Activated CD8-positive, alpha-beta T cell treated with anti-CD3 and anti-CD28 coated beads for 36 hours (primary cell): ENCODE results near the gene SUGT1. TPM values are rescaled to one million over a fixed set of nuclear protein-coding genes. Genes with fewer than 3 reads are reported as not detected.
"Not testable (repeated sequence)": the region's sequence is repeated elsewhere in the genome, so short reads cannot be mapped to it uniquely, and the experiment has no call there.

Source experiments
- ATAC-seq: fragments of 200-7000 bp; cut with Tn5 transposase; one replicate; pipeline ENCODE4 v1.10.0; 2021; ENCODE audit warnings: mild to moderate bottlenecking, moderate library complexity
- CTCF ChIA-PET: fragments of 350-600 bp; sonication (Branson Sonifier 250); formaldehyde crosslinking; loops from one replicate; lab custom pipeline; 2021; ENCODE audit warnings: antibody characterized with exemption; lab: Charles Lee
- POLR2A ChIA-PET: fragments of 350-600 bp; sonication (Branson Sonifier 250); formaldehyde crosslinking; loops from one replicate; lab custom pipeline; 2021; ENCODE audit warnings: antibody characterized with exemption; lab: Charles Lee
- DNase-seq: peaks from one replicate; pipeline ENCODE4 v3.0.0-alpha.2; 2020
- H3K27ac Mint-ChIP-seq: one replicate; pipeline ENCODE4 v1.8.0; 2021; ENCODE audit warnings: mild to moderate bottlenecking, mixed read lengths
- H3K27me3 Mint-ChIP-seq: one replicate; pipeline ENCODE4 v1.8.0; 2021; ENCODE audit warnings: mixed read lengths
- H3K36me3 Mint-ChIP-seq: one replicate; pipeline ENCODE4 v1.8.0; 2021; ENCODE audit warnings: low read depth, mixed read lengths
- H3K4me1 Mint-ChIP-seq: one replicate; pipeline ENCODE4 v1.8.0; 2021; ENCODE audit warnings: low read depth, mixed read lengths
- H3K4me3 Mint-ChIP-seq: one replicate; pipeline ENCODE4 v1.8.0; 2021; ENCODE audit warnings: mild to moderate bottlenecking, moderate library complexity, mixed read lengths
- H3K9me3 Mint-ChIP-seq: one replicate; pipeline ENCODE4 v1.8.0; 2021; ENCODE audit warnings: mixed read lengths
- CTCF ChIP-seq: fragments of 200-600 bp; IDR thresholded peaks from one replicate; pipeline ENCODE4 v1.8.0; 2022; ENCODE audit warnings: antibody characterized with exemption, mild to moderate bottlenecking
- intact Hi-C: fragments of 100-400 bp; cut with micrococcal nuclease; formaldehyde crosslinking; loops from one replicate; pipeline ENCODE4 v1.10.0; 2022
- total RNA-seq, 2 experiments: library from RNA; stranded (reverse); gene quantifications; one replicate each; pipeline ENCODE4 v1.2.3, GENCODE V29; 2021

SUGT1 gene
- total RNA-seq, 2 experiments from 2014 or later: 52.0 to 52.5 TPM

GRCh38 chr13:52669677-52670076 lies 17.0 kb downstream of the SUGT1 start:
- ATAC-seq: no peak
- Mint-ChIP-seq H3K36me3 (peaks cover 18% of the 10 kb centered on the region), H3K27ac (no peak overlapping the region), H3K27me3 (no peaks in the 10 kb centered on the region), H3K9me3 (no peaks in the 10 kb centered on the region), H3K4me3 (no peak overlapping the region), H3K4me1 (peaks cover 2% of the 10 kb centered on the region)
- no peak for DNase-seq
- CTCF ChIA-PET: no interaction called here
- POLR2A ChIA-PET: interaction anchor here (0.8 kb wide), 1 partner anchor 15 kb away, joined by 3 read pairs; no protein-coding TSS in a partner anchor
- peak; percentile 27 for TF ChIP-seq CTCF
- intact Hi-C loops: no loop called here

- POLR2A ChIA-PET: no interaction called here
Measured at GRCh38 chr13:52670726-52671125, 18.1 kb downstream of the SUGT1 start.

GRCh38 chr13:52673465-52673864 lies 20.8 kb downstream of the SUGT1 start:
- intact Hi-C loops: no loop called here
- H3K4me1 Mint-ChIP-seq: no peaks in the 10 kb centered on the region
- H3K4me3 Mint-ChIP-seq: no peak overlapping the region
- no peak overlapping the region for H3K27ac Mint-ChIP-seq
- CTCF ChIA-PET: no interaction called here
- no peak for TF ChIP-seq CTCF
- H3K36me3 Mint-ChIP-seq: peaks cover 16% of the 10 kb centered on the region
- H3K9me3 Mint-ChIP-seq: no peaks in the 10 kb centered on the region
- DNase-seq (no peak), ATAC-seq (no peak)
- POLR2A ChIA-PET: no interaction called here
- H3K27me3 Mint-ChIP-seq: no peaks in the 10 kb centered on the region

More at GRCh38 chr13:52670726-52671125, 18.1 kb downstream of the SUGT1 start:
- Mint-ChIP-seq H3K27me3 (no peaks in the 10 kb centered on the region), H3K4me1 (no peaks in the 10 kb centered on the region), H3K27ac (no peak overlapping the region), H3K36me3 (peaks cover 18% of the 10 kb centered on the region), H3K4me3 (no peak overlapping the region), H3K9me3 (no peaks in the 10 kb centered on the region)
- TF ChIP-seq CTCF: no peak
- intact Hi-C loops: no loop called here
- CTCF ChIA-PET: no interaction called here
- ATAC-seq: no peak
- no peak for DNase-seq

- Mint-ChIP-seq H3K4me1 (no peaks in the 10 kb centered on the region), H3K9me3 (no peaks in the 10 kb centered on the region), H3K27ac (no peak overlapping the region), H3K27me3 (no peaks in the 10 kb centered on the region), H3K36me3 (peaks cover 19% of the 10 kb centered on the region), H3K4me3 (no peak overlapping the region)
- ATAC-seq (no peak), DNase-seq (no peak)
- POLR2A ChIA-PET: no interaction called here
- no peak for TF ChIP-seq CTCF
- CTCF ChIA-PET: interaction anchor here (1.4 to 2.0 kb wide), 2 partner anchors 13 to 131 kb away, joined by 4 to 11 read pairs; no protein-coding TSS in a partner anchor
- intact Hi-C loops: no loop called here
Measured at GRCh38 chr13:52677823-52678222, 25.2 kb downstream of the SUGT1 start.

GRCh38 chr13:52685806-52686205 lies 33.2 kb downstream of the SUGT1 start:
- H3K36me3 Mint-ChIP-seq: peaks cover 33% of the 10 kb centered on the region
- H3K27me3 Mint-ChIP-seq, H3K4me1 Mint-ChIP-seq, ATAC-seq, H3K4me3 Mint-ChIP-seq, CTCF ChIA-PET, H3K9me3 Mint-ChIP-seq, intact Hi-C loops, DNase-seq, H3K27ac Mint-ChIP-seq: not testable (repeated sequence)
- POLR2A ChIA-PET: interaction anchor here (1.5 kb wide), 1 partner anchor 10 kb away, joined by 4 read pairs; no protein-coding TSS in a partner anchor
